Lung (tissue), 12 donors: Measurements from ENCODE around the gene LTF. TPM values are rescaled to one million over a fixed set of nuclear protein-coding genes. Genes with fewer than 3 reads are reported as not detected.

Source experiments
- ATAC-seq: fragments of 200-7000 bp; cut with Tn5 transposase; one replicate; pipeline ENCODE4 v1.9.1; 2020; ENCODE audit warnings: moderate number of reproducible peaks; ENCODE audit not compliant: insufficient read depth, low FRiP score
- DNase-seq, 3 donors: peaks; one replicate each; pipeline ENCODE4 v3.0.0-alpha.2; 2013 to 2017
- H3K27ac ChIP-seq, 2 donors: one replicate each; pipeline ENCODE4 v1.5.1; 2013; ENCODE audit warnings: mild to moderate bottlenecking in 2 of 2, moderate library complexity in 2 of 2, control low read depth in 1 of 2, inconsistent platforms in 1 of 2, low read depth in 1 of 2, low read length in 1 of 2
- H3K27me3 ChIP-seq, 3 donors: one replicate each; pipeline ENCODE4 v1.5.1; 2013; ENCODE audit warnings: low read length in 2 of 3; ENCODE audit not compliant: control insufficient read depth in 3 of 3, insufficient read depth in 3 of 3
- H3K36me3 ChIP-seq, 4 donors: one replicate each; pipeline ENCODE4 v1.5.1; 2013; ENCODE audit warnings: low read length in 4 of 4, mild to moderate bottlenecking in 1 of 4, moderate library complexity in 1 of 4; ENCODE audit not compliant: control insufficient read depth in 4 of 4, insufficient read depth in 4 of 4
- H3K4me1 ChIP-seq, 5 donors: one replicate each; pipeline ENCODE4 v1.5.1; 2013; ENCODE audit warnings: low read length in 5 of 5, mild to moderate bottlenecking in 2 of 5, moderate library complexity in 1 of 5; ENCODE audit not compliant: control insufficient read depth in 5 of 5, insufficient read depth in 5 of 5
- H3K4me3 ChIP-seq: one replicate; pipeline ENCODE4 v1.5.1; 2013; ENCODE audit warnings: mild to moderate bottlenecking, control low read depth, moderate library complexity
- H3K9ac ChIP-seq, 2 donors: one replicate each; pipeline ENCODE4 v1.5.1; 2013; ENCODE audit warnings: low read length in 2 of 2, control low read depth in 1 of 2; ENCODE audit not compliant: insufficient read depth in 1 of 2
- H3K9me3 ChIP-seq, 4 donors: one replicate each; pipeline ENCODE4 v1.5.1; 2013; ENCODE audit warnings: low read length in 3 of 4, mild to moderate bottlenecking in 1 of 4, moderate library complexity in 1 of 4; ENCODE audit not compliant: control insufficient read depth in 4 of 4, insufficient read depth in 3 of 4
- WGBS, 2 donors: extraction: QIAGEN DNeasy Blood & Tissue Kit; methylation state at CpG; one replicate each; pipeline ENCODE4 v1.1.7; 2013; 5-methylcytosine and 5-hydroxymethylcytosine counted together
- polyA plus RNA-seq, 2 donors: library from polyadenylated mRNA; stranded (reverse); fragments of 200-250 nt; gene quantifications; one replicate each; pipeline ENCODE4 v1.2.1, GENCODE V29; 2013
- total RNA-seq, 2 donors: library from RNA; depleted of rRNA in 1 of 2; stranded (reverse); fragments of >200 nt in 1 of 2; gene quantifications; one replicate each; pipeline ENCODE4 v1.2.1, GENCODE V29; 2014 to 2021
- TF ChIP-seq, protein P1 (sequence below): IDR thresholded peaks from 2 replicates; pipeline ENCODE4 v1.5.1; 2012; ENCODE audit warnings: mild to moderate bottlenecking; ENCODE audit errors: control extremely low read depth, extremely low read depth
- donor health status: control.
- donor health status: control.
- donor health status: Bipolar disorder and iron deficiency.
- donor health status: healthy.
- donor health status: DM: yes; HTN: yes; CAD: no.

Gene LTF
- total and polyA plus RNA-seq, 4 donors, result 12.9 to 188 (median 101) TPM

DNA sequence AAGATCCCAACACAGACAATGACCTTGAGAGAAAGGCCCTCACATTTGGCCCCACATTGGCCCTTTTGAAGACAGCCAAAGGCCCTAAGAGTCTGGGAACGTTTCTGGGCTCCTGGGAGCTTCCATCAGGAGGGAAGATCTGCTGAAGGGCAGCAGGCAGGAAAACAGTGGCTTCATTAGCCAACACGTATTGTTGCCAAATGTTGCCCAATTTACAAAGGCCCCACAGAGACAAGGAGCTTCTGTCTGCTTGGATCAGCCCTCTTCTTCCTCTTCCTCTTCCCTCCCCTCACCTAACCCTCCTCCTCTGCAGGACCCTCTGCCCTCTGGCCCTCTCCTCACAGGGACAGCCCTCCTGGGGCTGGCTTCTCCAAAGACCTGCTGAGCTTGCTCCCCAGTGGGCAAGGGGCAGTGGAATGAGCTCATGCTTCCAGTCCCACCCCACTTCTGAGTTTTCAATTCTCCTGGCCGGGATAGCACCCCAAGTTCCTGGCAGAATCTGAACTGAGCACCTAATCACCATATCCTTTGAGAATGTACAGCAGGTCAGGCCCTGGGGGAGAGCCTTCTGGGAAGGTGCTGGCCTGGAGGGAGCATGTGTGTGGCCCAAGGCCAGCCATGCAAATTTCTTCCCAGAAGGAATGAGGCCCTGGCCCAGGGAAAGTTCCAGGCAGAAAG is 5.1 kb upstream of the LTF start:
- TF ChIP-seq, protein P1, sequence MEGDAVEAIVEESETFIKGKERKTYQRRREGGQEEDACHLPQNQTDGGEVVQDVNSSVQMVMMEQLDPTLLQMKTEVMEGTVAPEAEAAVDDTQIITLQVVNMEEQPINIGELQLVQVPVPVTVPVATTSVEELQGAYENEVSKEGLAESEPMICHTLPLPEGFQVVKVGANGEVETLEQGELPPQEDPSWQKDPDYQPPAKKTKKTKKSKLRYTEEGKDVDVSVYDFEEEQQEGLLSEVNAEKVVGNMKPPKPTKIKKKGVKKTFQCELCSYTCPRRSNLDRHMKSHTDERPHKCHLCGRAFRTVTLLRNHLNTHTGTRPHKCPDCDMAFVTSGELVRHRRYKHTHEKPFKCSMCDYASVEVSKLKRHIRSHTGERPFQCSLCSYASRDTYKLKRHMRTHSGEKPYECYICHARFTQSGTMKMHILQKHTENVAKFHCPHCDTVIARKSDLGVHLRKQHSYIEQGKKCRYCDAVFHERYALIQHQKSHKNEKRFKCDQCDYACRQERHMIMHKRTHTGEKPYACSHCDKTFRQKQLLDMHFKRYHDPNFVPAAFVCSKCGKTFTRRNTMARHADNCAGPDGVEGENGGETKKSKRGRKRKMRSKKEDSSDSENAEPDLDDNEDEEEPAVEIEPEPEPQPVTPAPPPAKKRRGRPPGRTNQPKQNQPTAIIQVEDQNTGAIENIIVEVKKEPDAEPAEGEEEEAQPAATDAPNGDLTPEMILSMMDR, result no peak
- Histone ChIP-seq H3K9ac (no peak overlapping the region), H3K27ac (no peak overlapping the region), H3K36me3 (no peaks in the 10 kb centered on the region), H3K27me3 (peaks cover 0 to 11% (median 9%) of the 10 kb centered on the region in 3 donors), H3K9me3 (peaks cover 0 to under 1% (median 0%) of the 10 kb centered on the region in 4 donors), H3K4me3 (no peak overlapping the region), H3K4me1 (peaks cover 0 to 6% (median 0%) of the 10 kb centered on the region in 5 donors)
- ATAC-seq, result no peak
- DNase-seq, result no peak
- WGBS, 2 donors, result 27 to 43% methylated on average over 3 of the region's 3 CpGs

DNA sequence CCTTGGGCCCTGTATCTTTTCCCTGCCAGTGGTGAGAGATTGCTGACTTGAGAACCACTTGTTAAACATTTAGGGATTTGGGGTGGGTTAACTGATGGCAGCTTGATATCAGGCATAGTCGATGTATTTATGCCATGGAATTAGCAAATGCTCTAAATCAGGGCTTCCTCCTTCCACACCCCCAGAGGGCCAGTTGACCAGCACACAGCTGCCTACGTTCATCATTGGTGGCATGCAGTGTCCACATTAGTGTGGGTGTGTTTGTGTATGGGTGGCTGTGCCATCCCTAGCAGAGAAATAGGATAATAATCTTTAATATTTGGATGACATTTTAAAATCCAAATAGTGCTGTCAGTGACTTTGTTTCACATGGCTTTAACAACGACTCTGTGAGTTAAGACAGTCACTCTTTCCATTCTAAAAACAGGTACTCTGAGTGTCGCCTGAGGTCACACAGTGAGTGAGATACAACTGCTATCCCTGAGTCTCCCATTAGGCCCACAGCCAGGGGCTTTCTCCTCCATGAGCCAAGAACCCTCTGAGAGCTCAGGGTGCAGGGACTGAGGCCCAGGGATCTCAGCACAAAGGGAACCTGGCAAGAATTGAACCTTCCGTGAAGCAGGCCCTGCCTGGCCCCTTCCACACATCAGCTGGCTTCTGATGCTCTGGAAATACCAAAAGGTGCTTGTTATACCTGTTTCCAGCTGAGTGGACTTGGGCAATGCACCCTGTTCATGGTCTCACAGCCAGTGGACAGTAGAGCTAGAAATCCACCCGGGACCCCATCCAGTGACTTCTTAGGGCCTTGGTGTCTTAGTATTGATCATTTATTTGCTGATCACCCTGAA is 4.3 kb upstream of the LTF start:
- Histone ChIP-seq H3K4me3 (no peak overlapping the region), H3K4me1 (peaks cover 0 to 6% (median 3%) of the 10 kb centered on the region in 5 donors), H3K27ac (peak overlapping the region in 1 of 2 donors; percentile 25), H3K36me3 (no peaks in the 10 kb centered on the region), H3K9me3 (no peaks in the 10 kb centered on the region), H3K9ac (no peak overlapping the region), H3K27me3 (peaks cover 0 to 19% (median 16%) of the 10 kb centered on the region in 3 donors)
- DNase-seq, result no peak
- TF ChIP-seq, protein P1, result no peak
- WGBS, 2 donors, result 88 to 89% methylated on average over 6 of the region's 6 CpGs
- no peak for ATAC-seq

DNA sequence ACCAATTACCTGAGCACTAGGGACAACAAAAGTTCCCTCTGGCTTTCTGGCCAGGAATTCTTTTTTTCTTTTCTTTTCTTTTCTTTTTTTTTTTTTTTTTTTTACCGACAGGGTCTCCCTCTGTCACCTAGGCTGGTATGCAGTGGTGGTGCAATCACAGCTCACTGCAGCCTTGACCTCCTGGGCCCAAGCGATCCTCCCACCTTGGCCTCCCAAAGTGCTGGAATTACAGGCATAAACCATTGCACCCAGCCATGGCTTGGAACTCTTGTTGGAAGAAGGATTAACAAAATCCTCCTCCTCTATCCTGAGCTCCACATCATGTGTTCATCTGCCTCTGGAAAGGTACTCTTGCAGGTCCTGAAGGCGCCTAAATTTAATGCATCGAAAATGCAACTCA is 2.9 kb upstream of the LTF start:
- Histone ChIP-seq H3K4me3 (no peak overlapping the region), H3K27me3 (peaks cover 0 to 26% (median 21%) of the 10 kb centered on the region in 3 donors), H3K9ac (no peak overlapping the region), H3K9me3 (no peaks in the 10 kb centered on the region), H3K36me3 (no peaks in the 10 kb centered on the region), H3K4me1 (peaks cover 0 to 17% (median 3%) of the 10 kb centered on the region in 5 donors), H3K27ac (no peak overlapping the region)
- 90 to 92% methylated on average over 4 of the region's 4 CpGs for WGBS, 2 donors
- DNase-seq (no peak), ATAC-seq (no peak)
- TF ChIP-seq, protein P1, result no peak
